HL-60 (cell line): ENCODE measurements around the gene MTMR3.

Experiments
- DNase-seq, 2 experiments: peaks; one replicate each; pipeline ENCODE4 v3.0.0-alpha.2; 2010 to 2020; ENCODE audit warnings: low read depth in 1 of 2, low spot score in 1 of 2
- H3K27ac ChIP-seq: fragments of 250-450 bp; sonication (Bioruptor Pico); replicated peaks from 2 replicates; pipeline ENCODE4 v1.5.1; 2020; ENCODE audit warnings: mild to moderate bottlenecking, moderate library complexity
- H3K27me3 ChIP-seq: fragments of 250-450 bp; sonication (Bioruptor Pico); 2 replicates; pipeline ENCODE4 v1.5.1; 2021; ENCODE audit warnings: mild to moderate bottlenecking, moderate library complexity; ENCODE audit not compliant: insufficient read depth, poor library complexity, severe bottlenecking
- H3K4me3 ChIP-seq: replicated peaks from 2 replicates; pipeline ENCODE4 v1.5.1; 2011; ENCODE audit warnings: mild to moderate bottlenecking, control low read depth, low read length; ENCODE audit not compliant: insufficient read depth
- GABPA ChIP-seq: IDR thresholded peaks from 2 replicates; pipeline ENCODE4 v1.6.1; 2012; ENCODE audit warnings: low read depth
- POLR2AphosphoS5 ChIP-seq: IDR thresholded peaks from 2 replicates; pipeline ENCODE4 v1.6.1; 2012; ENCODE audit warnings: low read depth
- SPI1 ChIP-seq: IDR thresholded peaks from 2 replicates; pipeline ENCODE4 v1.6.1; 2012; ENCODE audit warnings: low read depth, mild to moderate bottlenecking, borderline replicate concordance
- TF ChIP-seq, protein P1 (sequence below): IDR thresholded peaks from 2 replicates; pipeline ENCODE4 v1.6.1; 2012; ENCODE audit warnings: low read depth; ENCODE audit not compliant: insufficient replicate concordance
- TF ChIP-seq, protein P2 (sequence below): IDR thresholded peaks from one replicate; pipeline ENCODE4 v1.5.1; 2011; ENCODE audit warnings: low read length, control low read depth, inconsistent platforms; ENCODE audit not compliant: insufficient read depth

MTMR3 gene

DNA sequence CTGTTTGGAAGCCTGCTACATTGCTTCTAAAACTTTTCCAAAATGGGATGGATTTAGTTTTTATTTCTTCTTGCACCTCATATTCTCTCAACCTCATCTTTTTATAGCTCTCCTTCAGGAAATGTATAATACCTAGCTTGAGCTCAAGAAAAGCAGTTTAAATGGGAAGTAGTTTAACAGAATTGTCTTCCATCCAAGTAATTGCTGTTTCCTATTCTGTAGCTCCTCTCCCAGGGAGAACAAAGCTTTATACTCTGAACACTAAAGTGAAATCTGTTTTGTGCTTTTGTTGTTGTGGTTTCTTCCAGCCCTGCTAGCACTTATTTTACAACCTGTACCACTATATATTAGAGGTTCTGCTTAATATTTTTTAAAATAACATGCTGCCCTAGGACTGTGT lies 114.1 kb downstream of the MTMR3 start:
- H3K27me3 ChIP-seq, result no peaks in the 10 kb centered on the region
- no peak for DNase-seq
- TF ChIP-seq POLR2AphosphoS5, result no peak
- TF ChIP-seq, protein P1, sequence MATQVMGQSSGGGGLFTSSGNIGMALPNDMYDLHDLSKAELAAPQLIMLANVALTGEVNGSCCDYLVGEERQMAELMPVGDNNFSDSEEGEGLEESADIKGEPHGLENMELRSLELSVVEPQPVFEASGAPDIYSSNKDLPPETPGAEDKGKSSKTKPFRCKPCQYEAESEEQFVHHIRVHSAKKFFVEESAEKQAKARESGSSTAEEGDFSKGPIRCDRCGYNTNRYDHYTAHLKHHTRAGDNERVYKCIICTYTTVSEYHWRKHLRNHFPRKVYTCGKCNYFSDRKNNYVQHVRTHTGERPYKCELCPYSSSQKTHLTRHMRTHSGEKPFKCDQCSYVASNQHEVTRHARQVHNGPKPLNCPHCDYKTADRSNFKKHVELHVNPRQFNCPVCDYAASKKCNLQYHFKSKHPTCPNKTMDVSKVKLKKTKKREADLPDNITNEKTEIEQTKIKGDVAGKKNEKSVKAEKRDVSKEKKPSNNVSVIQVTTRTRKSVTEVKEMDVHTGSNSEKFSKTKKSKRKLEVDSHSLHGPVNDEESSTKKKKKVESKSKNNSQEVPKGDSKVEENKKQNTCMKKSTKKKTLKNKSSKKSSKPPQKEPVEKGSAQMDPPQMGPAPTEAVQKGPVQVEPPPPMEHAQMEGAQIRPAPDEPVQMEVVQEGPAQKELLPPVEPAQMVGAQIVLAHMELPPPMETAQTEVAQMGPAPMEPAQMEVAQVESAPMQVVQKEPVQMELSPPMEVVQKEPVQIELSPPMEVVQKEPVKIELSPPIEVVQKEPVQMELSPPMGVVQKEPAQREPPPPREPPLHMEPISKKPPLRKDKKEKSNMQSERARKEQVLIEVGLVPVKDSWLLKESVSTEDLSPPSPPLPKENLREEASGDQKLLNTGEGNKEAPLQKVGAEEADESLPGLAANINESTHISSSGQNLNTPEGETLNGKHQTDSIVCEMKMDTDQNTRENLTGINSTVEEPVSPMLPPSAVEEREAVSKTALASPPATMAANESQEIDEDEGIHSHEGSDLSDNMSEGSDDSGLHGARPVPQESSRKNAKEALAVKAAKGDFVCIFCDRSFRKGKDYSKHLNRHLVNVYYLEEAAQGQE, result no peak
- TF ChIP-seq GABPA, result no peak
- TF ChIP-seq, protein P2, sequence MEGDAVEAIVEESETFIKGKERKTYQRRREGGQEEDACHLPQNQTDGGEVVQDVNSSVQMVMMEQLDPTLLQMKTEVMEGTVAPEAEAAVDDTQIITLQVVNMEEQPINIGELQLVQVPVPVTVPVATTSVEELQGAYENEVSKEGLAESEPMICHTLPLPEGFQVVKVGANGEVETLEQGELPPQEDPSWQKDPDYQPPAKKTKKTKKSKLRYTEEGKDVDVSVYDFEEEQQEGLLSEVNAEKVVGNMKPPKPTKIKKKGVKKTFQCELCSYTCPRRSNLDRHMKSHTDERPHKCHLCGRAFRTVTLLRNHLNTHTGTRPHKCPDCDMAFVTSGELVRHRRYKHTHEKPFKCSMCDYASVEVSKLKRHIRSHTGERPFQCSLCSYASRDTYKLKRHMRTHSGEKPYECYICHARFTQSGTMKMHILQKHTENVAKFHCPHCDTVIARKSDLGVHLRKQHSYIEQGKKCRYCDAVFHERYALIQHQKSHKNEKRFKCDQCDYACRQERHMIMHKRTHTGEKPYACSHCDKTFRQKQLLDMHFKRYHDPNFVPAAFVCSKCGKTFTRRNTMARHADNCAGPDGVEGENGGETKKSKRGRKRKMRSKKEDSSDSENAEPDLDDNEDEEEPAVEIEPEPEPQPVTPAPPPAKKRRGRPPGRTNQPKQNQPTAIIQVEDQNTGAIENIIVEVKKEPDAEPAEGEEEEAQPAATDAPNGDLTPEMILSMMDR, result no peak
- no peak for TF ChIP-seq SPI1
- no peak overlapping the region for H3K4me3 ChIP-seq
- no peak overlapping the region for H3K27ac ChIP-seq

DNA sequence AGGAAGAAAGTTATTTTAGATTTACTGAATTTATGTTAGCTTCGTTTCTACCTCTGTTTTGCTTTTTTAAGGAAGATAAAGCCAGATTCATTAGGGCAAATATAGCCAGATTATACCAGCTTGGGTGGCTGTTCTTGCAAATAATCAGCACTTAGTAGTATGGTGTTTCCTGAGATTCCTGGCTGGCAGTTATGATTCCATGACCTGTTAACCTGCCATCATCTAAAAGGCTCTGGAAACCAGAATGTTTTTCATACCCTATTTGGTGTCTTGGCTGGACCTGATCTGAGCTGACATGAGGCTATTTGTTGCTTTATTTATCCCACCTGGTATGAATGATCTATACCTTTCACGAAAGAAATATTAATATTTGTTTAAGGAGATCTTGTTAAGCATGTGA lies 114.5 kb downstream of the MTMR3 start:
- Histone ChIP-seq H3K27ac (no peak overlapping the region), H3K4me3 (no peak overlapping the region), H3K27me3 (no peaks in the 10 kb centered on the region)
- no peak for DNase-seq
- no peak for TF ChIP-seq GABPA
- TF ChIP-seq, protein P1, result no peak
- TF ChIP-seq, protein P2, result no peak
- TF ChIP-seq SPI1, result no peak
- TF ChIP-seq POLR2AphosphoS5, result no peak

DNA sequence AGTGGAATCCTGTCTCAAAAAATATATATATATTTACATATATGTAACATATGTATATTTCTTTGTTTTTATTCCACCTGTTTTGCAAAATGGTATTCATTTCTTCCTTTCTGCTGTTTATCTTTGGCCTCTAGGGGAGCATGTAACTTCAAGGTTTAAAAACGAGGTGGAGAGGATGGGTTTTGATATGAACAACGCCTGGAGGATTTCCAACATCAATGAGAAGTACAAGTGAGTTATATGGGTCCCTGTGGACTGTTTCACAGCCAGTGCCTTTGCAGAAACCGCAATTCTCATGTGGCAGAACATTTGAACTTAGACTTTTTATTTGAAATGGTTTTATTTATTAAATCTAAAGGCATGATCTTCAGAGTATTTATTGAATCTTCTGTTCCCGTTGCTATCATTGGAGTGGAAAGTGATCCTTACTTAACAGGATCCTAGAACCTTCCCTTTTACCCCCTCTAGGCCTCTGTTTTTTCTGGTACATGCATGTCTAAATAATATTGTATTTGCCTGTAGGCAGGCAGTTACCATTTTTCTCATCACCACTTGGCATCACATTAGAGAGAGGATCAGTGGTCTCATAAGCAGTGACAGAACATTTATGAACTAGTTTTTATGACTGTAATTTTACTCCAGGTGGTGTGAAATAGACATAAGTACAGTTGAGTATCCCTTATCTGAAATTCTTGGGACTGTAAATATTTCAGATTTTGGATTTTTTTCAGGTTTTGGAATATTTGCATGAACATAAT lies 115.8 kb downstream of the MTMR3 start:
- no peak for DNase-seq
- no peak overlapping the region for H3K27ac ChIP-seq
- H3K27me3 ChIP-seq, result no peaks in the 10 kb centered on the region
- H3K4me3 ChIP-seq, result no peak overlapping the region
- TF ChIP-seq, protein P2, result no peak

DNA sequence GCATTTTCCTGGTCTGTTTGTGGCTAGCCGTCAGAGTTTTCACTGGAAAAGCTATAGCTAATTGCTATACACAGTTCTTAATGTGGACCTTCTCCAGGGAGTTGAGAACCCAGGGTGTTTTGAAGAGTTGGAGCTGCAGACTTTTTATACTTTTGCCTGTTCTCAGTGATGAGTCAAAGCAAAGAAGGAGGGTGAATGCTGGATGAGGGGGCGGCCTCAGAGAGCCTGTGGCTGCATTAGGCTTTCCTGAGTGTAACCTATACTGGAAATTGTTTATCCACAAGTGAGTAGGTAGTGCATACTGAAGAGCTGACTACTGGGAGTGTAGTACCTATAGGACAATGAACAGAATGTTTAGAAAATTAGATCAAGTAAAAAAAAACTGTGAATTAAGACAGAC lies 117.6 kb downstream of the MTMR3 start:
- TF ChIP-seq, protein P2, result no peak
- TF ChIP-seq, protein P1, result no peak
- TF ChIP-seq POLR2AphosphoS5, result no peak
- TF ChIP-seq SPI1, result no peak
- no peak for TF ChIP-seq GABPA
- no peaks in the 10 kb centered on the region for H3K27me3 ChIP-seq
- no peak for DNase-seq
- no peak overlapping the region for H3K27ac ChIP-seq
- no peak overlapping the region for H3K4me3 ChIP-seq
